IMR-90 (cell line): Measurements from ENCODE around the gene METTL2B.
"Not testable (repeated sequence)": the region's sequence is repeated elsewhere in the genome, so short reads cannot be mapped to it uniquely, and the experiment has no call there.

Source experiments
- CHD1 ChIP-seq: IDR thresholded peaks from 2 replicates; pipeline ENCODE4 v1.6.1; 2012; ENCODE audit warnings: low read depth, low read length, improper control_type of control experiment
- CTCF ChIP-seq: conservative IDR thresholded peaks from 2 replicates; pipeline ENCODE4 v1.5.1; 2012; ENCODE audit warnings: mild to moderate bottlenecking, low read depth, low read length, improper control_type of control experiment
- ELK1 ChIP-seq: fragments of 150-350 bp; IDR thresholded peaks from 2 replicates; pipeline ENCODE4 v1.6.1; 2016; ENCODE audit warnings: low read depth, mild to moderate bottlenecking, low read length, moderate library complexity, borderline replicate concordance
- FOS ChIP-seq: fragments of 150-350 bp; IDR thresholded peaks from 2 replicates; pipeline ENCODE4 v1.6.1; 2016; ENCODE audit warnings: low read depth, low read length
- NFE2L2 ChIP-seq: fragments of 150-350 bp; IDR thresholded peaks from 2 replicates; pipeline ENCODE4 v1.6.1; 2016; ENCODE audit warnings: low read depth, mild to moderate bottlenecking, low read length
- POLR2A ChIP-seq: IDR thresholded peaks from 2 replicates; pipeline ENCODE4 v1.6.1; 2012; ENCODE audit warnings: mild to moderate bottlenecking, low read depth, low read length
- RAD21 ChIP-seq: IDR thresholded peaks from 2 replicates; pipeline ENCODE4 v1.6.1; 2012; ENCODE audit warnings: low read length, improper control_type of control experiment
- RCOR1 ChIP-seq: IDR thresholded peaks from 2 replicates; pipeline ENCODE4 v1.6.1; 2012; ENCODE audit warnings: mild to moderate bottlenecking, low read length, improper control_type of control experiment; ENCODE audit not compliant: insufficient replicate concordance
- RFX5 ChIP-seq: IDR thresholded peaks from 2 replicates; pipeline ENCODE4 v1.8.0; 2012; ENCODE audit warnings: low read depth, mild to moderate bottlenecking, low read length, moderate library complexity
- SMC3 ChIP-seq: fragments of 150-350 bp; IDR thresholded peaks from 2 replicates; pipeline ENCODE4 v1.6.1; 2016; ENCODE audit warnings: low read depth, mild to moderate bottlenecking, antibody characterized with exemption, low read length, moderate library complexity

- TF ChIP-seq CTCF, POLR2A, ELK1, SMC3, CHD1, NFE2L2, FOS, RCOR1, RAD21, RFX5: not testable (repeated sequence)
Measured at GRCh38 chr7:128517023-128517422, 40.5 kb downstream of the METTL2B start.
